ENCODE measurements around the gene OPN4. TPM values are rescaled to one million over a fixed set of nuclear protein-coding genes. Genes with fewer than 3 reads are reported as not detected.

Gene OPN4
- total RNA-seq, 1 experiment from 2014 or later = not detected

- no peak for DNase-seq (ENCODE audit: low read depth)
Observed at GRCh38 chr10:86662186-86663045, 8.1 kb downstream of the OPN4 start.

GRCh38 chr10:86663046-86663345 lies 8.6 kb downstream of the OPN4 start:
- no peak for DNase-seq (ENCODE audit: low read depth)

- no peak for DNase-seq (ENCODE audit: low read depth)
Observed at GRCh38 chr10:86663576-86664339, 9.4 kb downstream of the OPN4 start.

GRCh38 chr10:86664341-86665217 lies 10.2 kb downstream of the OPN4 start:
- no peak for DNase-seq (ENCODE audit: low read depth)

GRCh38 chr10:86665218-86665607 lies 10.9 kb downstream of the OPN4 start:
- DNase-seq (ENCODE audit: low read depth) = no peak

GRCh38 chr10:86665868-86666267 lies 11.5 kb downstream of the OPN4 start:
- DNase-seq (ENCODE audit: low read depth) = no peak

GRCh38 chr10:86666538-86666937 lies 12.2 kb downstream of the OPN4 start:
- no peak for DNase-seq (ENCODE audit: low read depth)

- no peak for DNase-seq (ENCODE audit: low read depth)
Observed at GRCh38 chr10:86667421-86668181, 13.3 kb downstream of the OPN4 start.

- peak; percentile 60 for DNase-seq (ENCODE audit: low read depth)
Observed at GRCh38 chr10:86668297-86669165, 14.2 kb downstream of the OPN4 start, which contains the start of gene LDB3. Gene LDB3, plus strand, starts transcription at chr10:86668511. Its CDS starts 181 bp downstream, at chr10:86668692.

GRCh38 chr10:86670290-86670811 lies 16.0 kb downstream of the OPN4 start:
- DNase-seq (ENCODE audit: low read depth) = no peak

- DNase-seq (ENCODE audit: low read depth) = no peak
Observed at GRCh38 chr10:86670876-86671275, 16.5 kb downstream of the OPN4 start.

- DNase-seq (ENCODE audit: low read depth) = no peak
Observed at GRCh38 chr10:86671419-86671818, 17.1 kb downstream of the OPN4 start.

GRCh38 chr10:86671985-86672710 lies 17.8 kb downstream of the OPN4 start:
- no peak for DNase-seq (ENCODE audit: low read depth)

GRCh38 chr10:86673216-86673826 lies 19.0 kb downstream of the OPN4 start:
- DNase-seq (ENCODE audit: low read depth) = no peak

- DNase-seq (ENCODE audit: low read depth) = no peak
Observed at GRCh38 chr10:86673827-86674581, 19.7 kb downstream of the OPN4 start.

- DNase-seq (ENCODE audit: low read depth) = no peak
Observed at GRCh38 chr10:86674912-86675311, 20.6 kb downstream of the OPN4 start.

GRCh38 chr10:86677374-86677773 lies 23.0 kb downstream of the OPN4 start:
- no peak for DNase-seq (ENCODE audit: low read depth)
